Measurements from ENCODE around the gene FXYD1.

The FXYD1 gene

GRCh38 chr19:35165200-35166058 is 26.8 kb downstream of the FXYD1 start:
- DNase-seq = no peak

GRCh38 chr19:35166100-35167063 is 27.8 kb downstream of the FXYD1 start:
- DNase-seq = no peak

GRCh38 chr19:35167251-35168119 is 28.9 kb downstream of the FXYD1 start:
- DNase-seq = no peak

GRCh38 chr19:35168196-35168595 is 29.6 kb downstream of the FXYD1 start:
- no peak for DNase-seq

- no peak for DNase-seq
Measured at GRCh38 chr19:35169221-35169995, 30.8 kb downstream of the FXYD1 start.

- DNase-seq = no peak
Measured at GRCh38 chr19:35170359-35171061, 31.9 kb downstream of the FXYD1 start.

- DNase-seq = no peak
Measured at GRCh38 chr19:35171730-35172129, 33.1 kb downstream of the FXYD1 start.

- no peak for DNase-seq
Measured at GRCh38 chr19:35174226-35174625, 35.6 kb downstream of the FXYD1 start.

- DNase-seq = no peak
Measured at GRCh38 chr19:35176181-35176570, 37.6 kb downstream of the FXYD1 start.

GRCh38 chr19:35177377-35178274 is 39.0 kb downstream of the FXYD1 start:
- no peak for DNase-seq

GRCh38 chr19:35178701-35179100 is 40.1 kb downstream of the FXYD1 start:
- no peak for DNase-seq

GRCh38 chr19:35179830-35180229 is 41.2 kb downstream of the FXYD1 start:
- DNase-seq = no peak

GRCh38 chr19:35181387-35181786 is 42.8 kb downstream of the FXYD1 start:
- DNase-seq = no peak

GRCh38 chr19:35184267-35184666 is 45.6 kb downstream of the FXYD1 start:
- DNase-seq = no peak

GRCh38 chr19:35184884-35185283 is 46.3 kb downstream of the FXYD1 start:
- no peak for DNase-seq
